DOHH2 (cell line): ENCODE measurements around the gene POLR2I.

Experiments
- H3F3A ChIP-seq: fragments of 200-600 bp; sonication (generic), shearing (Covaris generic); 2 replicates; pipeline ENCODE4 v1.6.0; 2016; ENCODE audit warnings: antibody characterized with exemption, mild to moderate bottlenecking; ENCODE audit not compliant: control insufficient read depth, insufficient read depth
- H3K27ac ChIP-seq: fragments of 200-600 bp; sonication (generic); 2 replicates; pipeline ENCODE4 v1.5.1; 2014; ENCODE audit warnings: low read depth, mild to moderate bottlenecking, low read length, moderate library complexity
- H3K27me3 ChIP-seq: fragments of 200-600 bp; sonication (generic); 2 replicates; pipeline ENCODE4 v1.6.1; 2014; ENCODE audit warnings: mild to moderate bottlenecking, low read length, mixed read lengths; ENCODE audit not compliant: control insufficient read depth
- H3K36me3 ChIP-seq: fragments of 200-600 bp; sonication (generic); 2 replicates; pipeline ENCODE4 v1.6.1; 2014; ENCODE audit warnings: mild to moderate bottlenecking, low read length, moderate library complexity, mixed read lengths; ENCODE audit not compliant: control insufficient read depth
- H3K4me1 ChIP-seq: fragments of 200-600 bp; sonication (generic); 2 replicates; pipeline ENCODE4 v1.6.1; 2014; ENCODE audit warnings: mild to moderate bottlenecking, low read length, mixed read lengths; ENCODE audit not compliant: control insufficient read depth
- H3K4me2 ChIP-seq: fragments of 200-600 bp; sonication (generic); 2 replicates; pipeline ENCODE4 v1.6.0; 2014; ENCODE audit warnings: mild to moderate bottlenecking, low read length, moderate library complexity
- H3K4me3 ChIP-seq: fragments of 200-600 bp; sonication (generic); 2 replicates; pipeline ENCODE4 v1.5.1; 2014; ENCODE audit warnings: mild to moderate bottlenecking, low read length, mixed read lengths
- H3K79me2 ChIP-seq: fragments of 200-600 bp; sonication (generic); 2 replicates; pipeline ENCODE4 v1.6.1; 2014; ENCODE audit warnings: mild to moderate bottlenecking, low read length, mixed read lengths; ENCODE audit not compliant: control insufficient read depth
- H3K9me2 ChIP-seq: fragments of 200-600 bp; sonication (generic); replicated peaks from 2 replicates; pipeline ENCODE4 v1.6.1; 2014; ENCODE audit warnings: mild to moderate bottlenecking, low read length, mixed read lengths; ENCODE audit not compliant: control insufficient read depth
- H3K9me3 ChIP-seq: fragments of 200-600 bp; sonication (generic); 2 replicates; pipeline ENCODE4 v1.6.1; 2014; ENCODE audit warnings: antibody characterized with exemption, low read length, mixed read lengths; ENCODE audit not compliant: control insufficient read depth, insufficient read depth
- H4K20me1 ChIP-seq: fragments of 200-600 bp; sonication (generic); 2 replicates; pipeline ENCODE4 v1.6.0; 2014; ENCODE audit warnings: low read depth, mild to moderate bottlenecking, antibody characterized with exemption, low read length, moderate library complexity; ENCODE audit not compliant: control insufficient read depth, insufficient read depth
- EZH2phosphoT487 ChIP-seq: fragments of 200-600 bp; sonication (generic); IDR thresholded peaks from 2 replicates; pipeline ENCODE4 v1.6.1; 2017; ENCODE audit warnings: borderline replicate concordance, mild to moderate bottlenecking, antibody characterized with exemption, low read length, moderate library complexity, mixed read lengths
- TF ChIP-seq, protein P1 (sequence below): fragments of 200-600 bp; sonication (generic); IDR thresholded peaks from one replicate; pipeline ENCODE4 v1.5.1; 2014; ENCODE audit warnings: antibody characterized with exemption, mild to moderate bottlenecking, low read depth, low read length; ENCODE audit not compliant: poor library complexity, severe bottlenecking

The POLR2I gene

DNA sequence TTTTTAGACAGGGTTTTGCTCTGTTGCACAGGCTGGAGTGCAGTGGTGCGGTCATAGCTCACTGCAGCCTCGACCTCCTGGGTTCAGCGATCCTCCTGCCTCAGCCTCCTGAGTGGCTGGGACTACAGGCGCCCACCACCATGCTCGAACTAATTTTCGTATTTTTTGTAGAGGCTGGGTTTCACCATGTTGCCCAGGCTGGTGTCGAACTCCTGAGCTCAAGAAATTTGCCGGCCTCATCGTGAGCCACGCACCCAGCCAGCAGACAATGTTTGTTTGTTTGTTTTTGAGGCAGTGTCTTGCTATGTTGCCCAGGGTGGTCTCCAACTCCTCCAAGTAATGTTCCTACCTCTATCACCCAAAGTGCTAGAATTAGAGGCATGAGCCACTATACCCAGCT lies 38.5 kb upstream of the POLR2I start:
- TF ChIP-seq EZH2phosphoT487, result no peak
- TF ChIP-seq, protein P1, sequence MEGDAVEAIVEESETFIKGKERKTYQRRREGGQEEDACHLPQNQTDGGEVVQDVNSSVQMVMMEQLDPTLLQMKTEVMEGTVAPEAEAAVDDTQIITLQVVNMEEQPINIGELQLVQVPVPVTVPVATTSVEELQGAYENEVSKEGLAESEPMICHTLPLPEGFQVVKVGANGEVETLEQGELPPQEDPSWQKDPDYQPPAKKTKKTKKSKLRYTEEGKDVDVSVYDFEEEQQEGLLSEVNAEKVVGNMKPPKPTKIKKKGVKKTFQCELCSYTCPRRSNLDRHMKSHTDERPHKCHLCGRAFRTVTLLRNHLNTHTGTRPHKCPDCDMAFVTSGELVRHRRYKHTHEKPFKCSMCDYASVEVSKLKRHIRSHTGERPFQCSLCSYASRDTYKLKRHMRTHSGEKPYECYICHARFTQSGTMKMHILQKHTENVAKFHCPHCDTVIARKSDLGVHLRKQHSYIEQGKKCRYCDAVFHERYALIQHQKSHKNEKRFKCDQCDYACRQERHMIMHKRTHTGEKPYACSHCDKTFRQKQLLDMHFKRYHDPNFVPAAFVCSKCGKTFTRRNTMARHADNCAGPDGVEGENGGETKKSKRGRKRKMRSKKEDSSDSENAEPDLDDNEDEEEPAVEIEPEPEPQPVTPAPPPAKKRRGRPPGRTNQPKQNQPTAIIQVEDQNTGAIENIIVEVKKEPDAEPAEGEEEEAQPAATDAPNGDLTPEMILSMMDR, result no peak
- no peaks in the 10 kb centered on the region for H3K79me2 ChIP-seq
- no peaks in the 10 kb centered on the region for H4K20me1 ChIP-seq
- no peak overlapping the region for H3K27ac ChIP-seq
- no peaks in the 10 kb centered on the region for H3K9me3 ChIP-seq
- no peak overlapping the region for H3K4me3 ChIP-seq
- H3K36me3 ChIP-seq, result peaks cover 19% of the 10 kb centered on the region
- no peaks in the 10 kb centered on the region for H3F3A ChIP-seq
- no peaks in the 10 kb centered on the region for H3K27me3 ChIP-seq
- no peaks in the 10 kb centered on the region for H3K4me1 ChIP-seq
- H3K4me2 ChIP-seq, result no peak overlapping the region
- H3K9me2 ChIP-seq, result no peaks in the 10 kb centered on the region

DNA sequence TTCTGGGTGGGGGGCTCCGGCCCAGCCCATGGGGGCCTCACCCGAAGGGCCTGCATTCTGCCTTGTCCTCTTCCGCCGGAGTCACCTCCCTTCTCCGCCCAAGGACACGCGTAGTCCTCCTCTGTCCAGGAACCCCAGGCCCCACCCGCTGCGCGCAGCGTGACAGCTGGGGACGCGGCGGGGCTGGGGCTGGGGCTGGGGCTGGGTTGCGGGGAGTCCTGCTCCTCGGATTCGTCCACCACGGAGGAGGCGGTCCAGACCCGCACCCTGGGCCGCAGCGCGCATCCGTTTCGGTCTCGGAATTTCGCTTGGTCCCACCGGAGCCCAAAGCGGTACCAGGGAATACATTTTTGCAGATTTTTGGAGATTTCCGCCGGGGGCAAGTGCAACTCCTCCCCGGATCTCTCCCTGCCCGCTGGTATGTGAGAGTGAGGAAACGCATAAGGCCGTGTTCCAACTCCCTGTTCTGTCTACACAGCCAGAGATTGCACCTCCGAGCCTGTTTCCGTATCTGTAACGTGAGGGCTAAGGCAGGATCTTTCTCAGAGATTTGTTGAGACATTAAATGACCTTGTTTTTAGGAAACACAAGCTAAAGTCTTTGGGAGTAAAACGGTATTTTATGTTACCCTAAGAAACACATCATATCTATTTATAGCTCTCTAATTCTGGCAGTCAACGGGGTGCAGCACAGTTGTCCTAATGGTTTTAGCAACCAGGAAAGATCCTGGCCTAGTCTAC lies 37.8 kb upstream of the POLR2I start, which contains the start of gene COX7A1:
COX7A1 (minus strand) TSS at position 96 of the 740 bp plus-strand sequence; CDS start at position 56, 40 bp downstream.
- no peak within 1 kb of the TSS for H3K27ac ChIP-seq

GRCh38 chr19:36152019-36152351 lies 37.3 kb upstream of the POLR2I start:
- H3K79me2 ChIP-seq, result no peaks in the 10 kb centered on the region
- no peaks in the 10 kb centered on the region for H3K27me3 ChIP-seq
- no peaks in the 10 kb centered on the region for H3F3A ChIP-seq
- H3K9me3 ChIP-seq, result no peaks in the 10 kb centered on the region
- H3K27ac ChIP-seq, result no peak overlapping the region
- no peak overlapping the region for H3K4me3 ChIP-seq
- no peaks in the 10 kb centered on the region for H3K4me1 ChIP-seq
- H3K4me2 ChIP-seq, result no peak overlapping the region
- H4K20me1 ChIP-seq, result no peaks in the 10 kb centered on the region
- H3K9me2 ChIP-seq, result no peaks in the 10 kb centered on the region
- peaks cover 19% of the 10 kb centered on the region for H3K36me3 ChIP-seq
- TF ChIP-seq, protein P1, result no peak
- no peak for TF ChIP-seq EZH2phosphoT487

More for the DNA sequence above, 37.8 kb upstream of the POLR2I start, which contains the start of gene COX7A1:
- H4K20me1 ChIP-seq, result no peaks in the 10 kb centered on the region
- H3K9me3 ChIP-seq, result no peaks in the 10 kb centered on the region
- no peaks in the 10 kb centered on the region for H3K79me2 ChIP-seq
- H3K36me3 ChIP-seq, result peaks cover 19% of the 10 kb centered on the region
- H3K4me1 ChIP-seq, result no peaks in the 10 kb centered on the region
- no peaks in the 10 kb centered on the region for H3K27me3 ChIP-seq
- H3K9me2 ChIP-seq, result no peaks in the 10 kb centered on the region
- TF ChIP-seq EZH2phosphoT487, result no peak
- TF ChIP-seq, protein P1, result no peak
- H3K4me2 ChIP-seq, result no peak within 1 kb of the TSS
- no peaks in the 10 kb centered on the region for H3F3A ChIP-seq
- H3K4me3 ChIP-seq, result no peak within 1 kb of the TSS
